Measurements from ENCODE around the gene CNEP1R1.

The CNEP1R1 gene

GRCh38 chr16:50024207-50024606 lies 818 bp upstream of the CNEP1R1 start:
- H3K36me3 ChIP-seq (ENCODE audit: control insufficient read depth, insufficient read depth, low read length): peaks cover 2% of the 10 kb centered on the region
- H3K4me1 ChIP-seq (ENCODE audit: control insufficient read depth, insufficient read depth, low read length): peaks cover 5% of the 10 kb centered on the region
- H3K27ac ChIP-seq (ENCODE audit: low read depth, low read length): no peak overlapping the region
- H3K4me3 ChIP-seq (ENCODE audit: low read length): no peak overlapping the region
- no peak overlapping the region for H3K9ac ChIP-seq (ENCODE audit: low read length)
- no peaks in the 10 kb centered on the region for H3K27me3 ChIP-seq (ENCODE audit: control insufficient read depth, insufficient read depth, low read length)

- H3K36me3 ChIP-seq (ENCODE audit: control insufficient read depth, insufficient read depth, low read length): peaks cover 5% of the 10 kb centered on the region
- peak overlapping the region; percentile 98 for H3K4me3 ChIP-seq (ENCODE audit: low read length)
- H3K9ac ChIP-seq (ENCODE audit: low read length): peak overlapping the region; percentile 83
- peak overlapping the region; percentile 70 for H3K27ac ChIP-seq (ENCODE audit: low read depth, low read length)
- no peaks in the 10 kb centered on the region for H3K27me3 ChIP-seq (ENCODE audit: control insufficient read depth, insufficient read depth, low read length)
- H3K4me1 ChIP-seq (ENCODE audit: control insufficient read depth, insufficient read depth, low read length): peaks cover 5% of the 10 kb centered on the region
These were observed 509 bp downstream of the CNEP1R1 start for GRCh38 chr16:50025537-50025931.

- H3K36me3 ChIP-seq (ENCODE audit: control insufficient read depth, insufficient read depth, low read length): peaks cover 8% of the 10 kb centered on the region
- no peak overlapping the region for H3K4me3 ChIP-seq (ENCODE audit: low read length)
- no peak overlapping the region for H3K9ac ChIP-seq (ENCODE audit: low read length)
- peaks cover 5% of the 10 kb centered on the region for H3K4me1 ChIP-seq (ENCODE audit: control insufficient read depth, insufficient read depth, low read length)
- H3K27ac ChIP-seq (ENCODE audit: low read depth, low read length): no peak overlapping the region
- H3K27me3 ChIP-seq (ENCODE audit: control insufficient read depth, insufficient read depth, low read length): no peaks in the 10 kb centered on the region
These were observed 2.8 kb downstream of the CNEP1R1 start for GRCh38 chr16:50027829-50028228.

- no peak overlapping the region for H3K9ac ChIP-seq (ENCODE audit: low read length)
- H3K27me3 ChIP-seq (ENCODE audit: control insufficient read depth, insufficient read depth, low read length): no peaks in the 10 kb centered on the region
These were observed 10.5 kb downstream of the CNEP1R1 start for GRCh38 chr16:50035468-50035992.

GRCh38 chr16:50036426-50036825 lies 11.4 kb downstream of the CNEP1R1 start:
- Histone ChIP-seq H3K27me3 (ENCODE audit: control insufficient read depth, insufficient read depth, low read length) (no peaks in the 10 kb centered on the region), H3K4me3 (ENCODE audit: low read length) (no peak overlapping the region), H3K27ac (ENCODE audit: low read depth, low read length) (no peak overlapping the region), H3K4me1 (ENCODE audit: control insufficient read depth, insufficient read depth, low read length) (no peaks in the 10 kb centered on the region), H3K9ac (ENCODE audit: low read length) (no peak overlapping the region), H3K36me3 (ENCODE audit: control insufficient read depth, insufficient read depth, low read length) (peaks cover 11% of the 10 kb centered on the region)

More at GRCh38 chr16:50035468-50035992, 10.5 kb downstream of the CNEP1R1 start:
- Histone ChIP-seq H3K27ac (ENCODE audit: low read depth, low read length) (no peak overlapping the region), H3K4me3 (ENCODE audit: low read length) (no peak overlapping the region), H3K4me1 (ENCODE audit: control insufficient read depth, insufficient read depth, low read length) (no peaks in the 10 kb centered on the region), H3K36me3 (ENCODE audit: control insufficient read depth, insufficient read depth, low read length) (peaks cover 11% of the 10 kb centered on the region)

- H3K27ac ChIP-seq (ENCODE audit: low read depth, low read length): no peak overlapping the region
- H3K27me3 ChIP-seq (ENCODE audit: control insufficient read depth, insufficient read depth, low read length): no peaks in the 10 kb centered on the region
- H3K4me3 ChIP-seq (ENCODE audit: low read length): no peak overlapping the region
- no peaks in the 10 kb centered on the region for H3K4me1 ChIP-seq (ENCODE audit: control insufficient read depth, insufficient read depth, low read length)
- H3K9ac ChIP-seq (ENCODE audit: low read length): no peak overlapping the region
- H3K36me3 ChIP-seq (ENCODE audit: control insufficient read depth, insufficient read depth, low read length): peaks cover 8% of the 10 kb centered on the region
These were observed 12.7 kb downstream of the CNEP1R1 start for GRCh38 chr16:50037662-50038220.

GRCh38 chr16:50038286-50038685 lies 13.3 kb downstream of the CNEP1R1 start:
- H3K4me1 ChIP-seq (ENCODE audit: control insufficient read depth, insufficient read depth, low read length): no peaks in the 10 kb centered on the region
- no peak overlapping the region for H3K27ac ChIP-seq (ENCODE audit: low read depth, low read length)
- H3K9ac ChIP-seq (ENCODE audit: low read length): no peak overlapping the region

GRCh38 chr16:50038756-50039529 lies 13.9 kb downstream of the CNEP1R1 start:
- Histone ChIP-seq H3K9ac (ENCODE audit: low read length) (no peak overlapping the region), H3K27me3 (ENCODE audit: control insufficient read depth, insufficient read depth, low read length) (no peaks in the 10 kb centered on the region), H3K36me3 (ENCODE audit: control insufficient read depth, insufficient read depth, low read length) (peaks cover 8% of the 10 kb centered on the region), H3K4me1 (ENCODE audit: control insufficient read depth, insufficient read depth, low read length) (no peaks in the 10 kb centered on the region), H3K27ac (ENCODE audit: low read depth, low read length) (no peak overlapping the region), H3K4me3 (ENCODE audit: low read length) (no peak overlapping the region)

More at GRCh38 chr16:50038286-50038685, 13.3 kb downstream of the CNEP1R1 start:
- H3K27me3 ChIP-seq (ENCODE audit: control insufficient read depth, insufficient read depth, low read length): no peaks in the 10 kb centered on the region
- H3K4me3 ChIP-seq (ENCODE audit: low read length): no peak overlapping the region
- peaks cover 8% of the 10 kb centered on the region for H3K36me3 ChIP-seq (ENCODE audit: control insufficient read depth, insufficient read depth, low read length)

- Histone ChIP-seq H3K4me1 (ENCODE audit: control insufficient read depth, insufficient read depth, low read length) (no peaks in the 10 kb centered on the region), H3K9ac (ENCODE audit: low read length) (no peak overlapping the region), H3K4me3 (ENCODE audit: low read length) (no peak overlapping the region), H3K36me3 (ENCODE audit: control insufficient read depth, insufficient read depth, low read length) (peaks cover 8% of the 10 kb centered on the region), H3K27ac (ENCODE audit: low read depth, low read length) (no peak overlapping the region), H3K27me3 (ENCODE audit: control insufficient read depth, insufficient read depth, low read length) (no peaks in the 10 kb centered on the region)
These were observed 15.0 kb downstream of the CNEP1R1 start for GRCh38 chr16:50040018-50040417.

- H3K27ac ChIP-seq (ENCODE audit: low read depth, low read length): no peak overlapping the region
- H3K9ac ChIP-seq (ENCODE audit: low read length): no peak overlapping the region
- H3K36me3 ChIP-seq (ENCODE audit: control insufficient read depth, insufficient read depth, low read length): peaks cover 8% of the 10 kb centered on the region
- H3K27me3 ChIP-seq (ENCODE audit: control insufficient read depth, insufficient read depth, low read length): no peaks in the 10 kb centered on the region
- no peaks in the 10 kb centered on the region for H3K4me1 ChIP-seq (ENCODE audit: control insufficient read depth, insufficient read depth, low read length)
- no peak overlapping the region for H3K4me3 ChIP-seq (ENCODE audit: low read length)
These were observed 15.7 kb downstream of the CNEP1R1 start for GRCh38 chr16:50040710-50041109.

GRCh38 chr16:50043358-50043757 lies 18.3 kb downstream of the CNEP1R1 start:
- H3K9ac ChIP-seq (ENCODE audit: low read length): no peak overlapping the region
- H3K4me3 ChIP-seq (ENCODE audit: low read length): no peak overlapping the region
- no peaks in the 10 kb centered on the region for H3K36me3 ChIP-seq (ENCODE audit: control insufficient read depth, insufficient read depth, low read length)
- H3K27me3 ChIP-seq (ENCODE audit: control insufficient read depth, insufficient read depth, low read length): no peaks in the 10 kb centered on the region
- no peak overlapping the region for H3K27ac ChIP-seq (ENCODE audit: low read depth, low read length)
- no peaks in the 10 kb centered on the region for H3K4me1 ChIP-seq (ENCODE audit: control insufficient read depth, insufficient read depth, low read length)

GRCh38 chr16:50045412-50045811 lies 20.4 kb downstream of the CNEP1R1 start:
- H3K27ac ChIP-seq (ENCODE audit: low read depth, low read length): no peak overlapping the region
- H3K27me3 ChIP-seq (ENCODE audit: control insufficient read depth, insufficient read depth, low read length): no peaks in the 10 kb centered on the region
- H3K9ac ChIP-seq (ENCODE audit: low read length): no peak overlapping the region
- H3K4me3 ChIP-seq (ENCODE audit: low read length): no peak overlapping the region
- no peaks in the 10 kb centered on the region for H3K36me3 ChIP-seq (ENCODE audit: control insufficient read depth, insufficient read depth, low read length)
- no peaks in the 10 kb centered on the region for H3K4me1 ChIP-seq (ENCODE audit: control insufficient read depth, insufficient read depth, low read length)

GRCh38 chr16:50046853-50047252 lies 21.8 kb downstream of the CNEP1R1 start:
- Histone ChIP-seq H3K4me3 (ENCODE audit: low read length) (no peak overlapping the region), H3K4me1 (ENCODE audit: control insufficient read depth, insufficient read depth, low read length) (no peaks in the 10 kb centered on the region), H3K27me3 (ENCODE audit: control insufficient read depth, insufficient read depth, low read length) (no peaks in the 10 kb centered on the region), H3K9ac (ENCODE audit: low read length) (no peak overlapping the region), H3K36me3 (ENCODE audit: control insufficient read depth, insufficient read depth, low read length) (no peaks in the 10 kb centered on the region), H3K27ac (ENCODE audit: low read depth, low read length) (no peak overlapping the region)
